Activated B cell treated with CpG ODN at 0.5 μM for 24 hours (primary cell): ENCODE results near the gene UBXN10. TPM values are rescaled to one million over a fixed set of nuclear protein-coding genes. Genes with fewer than 3 reads are reported as not detected.

Experiments
- ATAC-seq: fragments of 200-7000 bp; cut with Tn5 transposase; one replicate; pipeline ENCODE4 v1.10.0; 2021; ENCODE audit warnings: low read depth, mild to moderate bottlenecking, moderate library complexity
- CTCF ChIA-PET: fragments of 350-600 bp; sonication (Branson Sonifier 250); formaldehyde crosslinking; loops from one replicate; lab custom pipeline; 2021; ENCODE audit warnings: antibody characterized with exemption; lab: Charles Lee
- POLR2A ChIA-PET: fragments of 350-600 bp; sonication (Branson Sonifier 250); formaldehyde crosslinking; loops from one replicate; lab custom pipeline; 2021; ENCODE audit warnings: antibody characterized with exemption; lab: Charles Lee
- DNase-seq: peaks from one replicate; pipeline ENCODE4 v3.0.0; 2022
- H3K27ac Mint-ChIP-seq: one replicate; pipeline ENCODE4 v1.8.0; 2020; ENCODE audit warnings: mixed read lengths
- H3K27me3 Mint-ChIP-seq: one replicate; pipeline ENCODE4 v1.8.0; 2021; ENCODE audit warnings: mixed read lengths
- H3K36me3 Mint-ChIP-seq: one replicate; pipeline ENCODE4 v1.8.0; 2021; ENCODE audit warnings: low read depth, mixed read lengths
- H3K4me1 Mint-ChIP-seq: one replicate; pipeline ENCODE4 v1.8.0; 2021; ENCODE audit warnings: mixed read lengths
- H3K4me3 Mint-ChIP-seq: one replicate; pipeline ENCODE4 v1.8.0; 2020; ENCODE audit warnings: mild to moderate bottlenecking, mixed read lengths
- H3K9me3 Mint-ChIP-seq: one replicate; pipeline ENCODE4 v1.8.0; 2020; ENCODE audit warnings: mixed read lengths
- intact Hi-C: fragments of 100-400 bp; cut with micrococcal nuclease; formaldehyde crosslinking; loops from one replicate; pipeline ENCODE4 v1.15.1; 2024
- total RNA-seq: library from RNA; stranded (reverse); gene quantifications from 2 replicates; pipeline ENCODE4 v1.2.3, GENCODE V29; 2022
- TF ChIP-seq, protein P1 (sequence below): fragments of 200-600 bp; IDR thresholded peaks from one replicate; pipeline ENCODE4 v1.8.0; 2022; ENCODE audit warnings: antibody characterized with exemption, mild to moderate bottlenecking

The UBXN10 gene
- total RNA-seq, 1 donor from 2014 or later, result 0.04 TPM

DNA sequence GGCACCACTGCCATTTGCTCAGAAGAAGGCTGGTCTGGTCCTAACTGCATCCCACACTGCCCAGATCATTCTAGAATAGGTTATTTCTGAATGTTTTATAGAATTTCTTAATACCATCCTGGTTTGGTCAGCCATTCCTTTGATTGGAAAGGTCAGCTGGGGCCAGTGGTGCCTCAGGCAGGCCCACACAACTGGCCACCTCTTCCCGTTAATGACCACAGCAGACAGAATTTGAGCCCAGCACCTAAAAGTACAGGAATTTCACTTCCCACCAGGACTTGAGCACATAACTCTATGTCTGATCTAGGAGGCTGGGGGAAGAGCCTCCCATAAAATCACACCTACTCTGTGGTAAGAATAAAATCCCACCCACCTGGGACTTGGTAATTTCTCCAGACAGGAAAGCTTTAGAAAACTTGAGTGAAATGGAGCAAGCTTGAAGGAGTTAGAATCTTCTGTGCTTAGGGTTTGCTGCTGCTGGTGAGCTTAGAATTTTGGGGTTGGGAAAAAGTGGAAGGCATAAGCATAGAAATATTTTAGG, 7.0 kb downstream of the UBXN10 start:
- H3K4me1 Mint-ChIP-seq, result peaks cover 7% of the 10 kb centered on the region
- DNase-seq (no peak), ATAC-seq (no peak)
- peaks cover 44% of the 10 kb centered on the region for H3K27me3 Mint-ChIP-seq
- intact Hi-C loops, result no loop called here
- H3K36me3 Mint-ChIP-seq, result no peaks in the 10 kb centered on the region
- H3K4me3 Mint-ChIP-seq, result no peak overlapping the region
- CTCF ChIA-PET, result interaction anchor here (1.3 to 3.8 kb wide), 7 partner anchors 11 to 273 kb away, joined by 3 to 16 read pairs (median 6); no protein-coding TSS in a partner anchor
- POLR2A ChIA-PET, result no interaction called here
- H3K27ac Mint-ChIP-seq, result no peak overlapping the region
- no peaks in the 10 kb centered on the region for H3K9me3 Mint-ChIP-seq
- TF ChIP-seq, protein P1, sequence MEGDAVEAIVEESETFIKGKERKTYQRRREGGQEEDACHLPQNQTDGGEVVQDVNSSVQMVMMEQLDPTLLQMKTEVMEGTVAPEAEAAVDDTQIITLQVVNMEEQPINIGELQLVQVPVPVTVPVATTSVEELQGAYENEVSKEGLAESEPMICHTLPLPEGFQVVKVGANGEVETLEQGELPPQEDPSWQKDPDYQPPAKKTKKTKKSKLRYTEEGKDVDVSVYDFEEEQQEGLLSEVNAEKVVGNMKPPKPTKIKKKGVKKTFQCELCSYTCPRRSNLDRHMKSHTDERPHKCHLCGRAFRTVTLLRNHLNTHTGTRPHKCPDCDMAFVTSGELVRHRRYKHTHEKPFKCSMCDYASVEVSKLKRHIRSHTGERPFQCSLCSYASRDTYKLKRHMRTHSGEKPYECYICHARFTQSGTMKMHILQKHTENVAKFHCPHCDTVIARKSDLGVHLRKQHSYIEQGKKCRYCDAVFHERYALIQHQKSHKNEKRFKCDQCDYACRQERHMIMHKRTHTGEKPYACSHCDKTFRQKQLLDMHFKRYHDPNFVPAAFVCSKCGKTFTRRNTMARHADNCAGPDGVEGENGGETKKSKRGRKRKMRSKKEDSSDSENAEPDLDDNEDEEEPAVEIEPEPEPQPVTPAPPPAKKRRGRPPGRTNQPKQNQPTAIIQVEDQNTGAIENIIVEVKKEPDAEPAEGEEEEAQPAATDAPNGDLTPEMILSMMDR, result no peak

DNA sequence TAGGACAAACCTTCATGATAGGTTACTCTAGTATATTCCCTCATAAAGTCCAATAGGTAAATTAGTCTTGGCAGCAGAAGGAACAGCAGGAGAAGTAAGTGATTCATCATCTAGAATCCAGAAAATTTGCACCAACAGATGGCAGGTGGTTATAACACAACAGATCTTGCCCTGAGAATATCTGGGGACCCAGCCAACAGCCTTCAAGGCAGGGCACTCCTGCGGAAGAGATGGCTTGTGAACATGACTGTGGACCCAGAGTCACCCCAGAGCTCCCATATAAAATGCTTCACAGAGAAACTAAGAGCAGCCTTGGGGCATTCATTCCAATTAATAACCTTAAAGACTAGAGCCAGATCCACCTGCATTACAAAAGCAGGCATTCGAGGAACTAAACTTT, 8.3 kb downstream of the UBXN10 start:
- Mint-ChIP-seq H3K27ac (no peak overlapping the region), H3K4me3 (no peak overlapping the region), H3K36me3 (no peaks in the 10 kb centered on the region), H3K4me1 (peaks cover 7% of the 10 kb centered on the region), H3K9me3 (no peaks in the 10 kb centered on the region), H3K27me3 (peaks cover 36% of the 10 kb centered on the region)
- TF ChIP-seq, protein P1, result no peak
- DNase-seq (no peak), ATAC-seq (no peak)
- ChIA-PET CTCF (interaction anchor here (0.6 to 3.8 kb wide), 11 partner anchors 12 to 276 kb away, joined by 3 to 23 read pairs (median 6); no protein-coding TSS in a partner anchor), POLR2A (no interaction called here)
- intact Hi-C loops, result no loop called here

DNA sequence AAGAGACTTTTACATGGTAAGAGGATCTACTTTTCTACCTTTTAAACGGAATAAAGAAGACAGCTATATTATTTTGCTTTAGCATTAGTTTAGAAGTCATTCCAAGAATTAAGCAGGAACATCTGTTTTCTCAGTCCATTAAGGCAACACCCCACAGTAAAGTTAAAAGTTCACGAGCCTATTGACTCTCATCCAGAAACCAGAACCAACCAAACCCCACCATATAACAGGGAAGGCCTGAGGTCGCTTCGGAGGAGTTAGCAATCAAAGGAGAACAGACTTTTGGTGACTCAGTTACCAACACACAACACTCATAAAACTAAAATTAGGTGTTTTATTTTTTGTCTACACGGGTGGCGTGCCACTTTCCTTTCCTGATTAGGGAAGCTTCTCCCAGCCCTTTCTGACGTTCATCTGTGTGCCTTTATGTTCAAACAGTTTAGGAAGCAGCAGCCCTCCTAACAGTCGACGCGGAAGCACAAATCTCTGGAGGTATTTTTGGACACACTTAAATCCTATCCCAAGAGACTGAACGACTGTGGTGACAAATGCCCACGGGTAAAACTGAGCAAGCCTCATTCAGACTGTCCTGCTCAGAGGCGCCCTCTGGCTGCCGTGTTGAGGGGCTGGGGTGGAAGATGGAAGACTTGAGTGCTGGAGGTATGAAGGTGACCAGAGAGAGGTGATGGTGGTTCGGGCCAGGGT, 9.0 kb downstream of the UBXN10 start:
- CTCF ChIA-PET, result interaction anchor here (1.0 to 3.8 kb wide), 14 partner anchors 15 to 428 kb away, joined by 3 to 23 read pairs (median 5); no protein-coding TSS in a partner anchor
- ATAC-seq, result peak; percentile 87

DNA sequence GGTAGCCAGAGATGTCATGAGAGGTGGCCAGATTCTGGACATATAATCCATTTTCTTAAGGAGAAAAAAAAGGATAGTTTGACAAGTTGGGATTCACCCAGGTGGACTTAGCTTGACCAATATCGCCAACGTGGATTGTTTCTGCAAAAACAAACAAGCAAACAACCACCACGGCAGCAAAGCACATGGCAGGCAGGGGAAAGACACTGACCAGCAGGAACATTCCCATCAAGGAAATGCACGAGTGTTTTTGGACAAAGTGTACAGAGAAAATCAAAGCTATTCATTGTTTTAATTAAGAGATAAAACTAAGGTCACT, 9.5 kb downstream of the UBXN10 start:
- no peak overlapping the region for H3K27ac Mint-ChIP-seq
- no peak for DNase-seq
- peaks cover 7% of the 10 kb centered on the region for H3K4me1 Mint-ChIP-seq
- ChIA-PET CTCF (interaction anchor here (1.0 to 3.8 kb wide), 13 partner anchors 20 to 428 kb away, joined by 3 to 23 read pairs (median 6); no protein-coding TSS in a partner anchor), POLR2A (no interaction called here)
- H3K4me3 Mint-ChIP-seq, result no peak overlapping the region
- no peaks in the 10 kb centered on the region for H3K9me3 Mint-ChIP-seq
- TF ChIP-seq, protein P1, result no peak
- H3K27me3 Mint-ChIP-seq, result peaks cover 32% of the 10 kb centered on the region
- ATAC-seq, result no peak
- intact Hi-C loops, result loop anchor here (1.0 kb wide), 4 partner anchors 43 to 277 kb away; no protein-coding TSS in a partner anchor
- H3K36me3 Mint-ChIP-seq, result no peaks in the 10 kb centered on the region

More for the DNA sequence above, 9.0 kb downstream of the UBXN10 start:
- TF ChIP-seq, protein P1, result peak; percentile 56
- DNase-seq, result peak; percentile 54
- POLR2A ChIA-PET, result no interaction called here
- intact Hi-C loops, result loop anchor here (1.0 kb wide), 4 partner anchors 43 to 277 kb away; no protein-coding TSS in a partner anchor
- Mint-ChIP-seq H3K36me3 (no peaks in the 10 kb centered on the region), H3K27me3 (peaks cover 34% of the 10 kb centered on the region), H3K4me1 (peaks cover 7% of the 10 kb centered on the region), H3K27ac (no peak overlapping the region), H3K4me3 (no peak overlapping the region), H3K9me3 (no peaks in the 10 kb centered on the region)

DNA sequence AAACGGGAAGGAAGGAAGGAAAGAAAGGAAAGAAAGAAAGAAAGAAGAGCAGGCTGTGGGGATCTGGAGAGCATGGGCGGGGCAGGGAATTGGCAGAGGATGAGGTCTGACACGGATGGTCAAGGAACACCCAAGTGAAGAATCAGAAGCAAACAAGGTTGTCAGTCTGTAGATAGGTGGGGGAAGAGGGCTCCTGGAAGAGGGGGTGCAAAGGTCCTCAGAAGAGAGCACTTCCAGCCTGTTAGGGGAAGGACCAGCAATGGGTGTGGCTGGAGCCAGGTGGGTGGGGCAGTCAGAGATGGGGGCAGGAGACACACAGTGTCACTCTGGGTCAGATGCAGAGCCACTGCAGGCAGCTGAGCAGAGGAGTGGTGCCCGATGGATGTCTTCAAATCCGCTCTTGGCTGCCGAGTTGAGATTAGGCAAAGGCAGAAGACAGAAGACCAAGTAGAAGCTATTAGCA, 11.5 kb downstream of the UBXN10 start:
- H3K9me3 Mint-ChIP-seq, result no peaks in the 10 kb centered on the region
- DNase-seq (no peak), ATAC-seq (no peak)
- ChIA-PET CTCF (no interaction called here), POLR2A (no interaction called here)
- intact Hi-C loops, result no loop called here
- peaks cover 7% of the 10 kb centered on the region for H3K4me1 Mint-ChIP-seq
- no peak overlapping the region for H3K27ac Mint-ChIP-seq
- H3K27me3 Mint-ChIP-seq, result peaks cover 32% of the 10 kb centered on the region
- H3K4me3 Mint-ChIP-seq, result no peak overlapping the region
- TF ChIP-seq, protein P1, result no peak
- no peaks in the 10 kb centered on the region for H3K36me3 Mint-ChIP-seq
